AG08395 (cell line): ENCODE measurements around the gene DTNB.
"Not testable (repeated sequence)": the region's sequence is repeated elsewhere in the genome, so short reads cannot be mapped to it uniquely, and the experiment has no call there.

ENCODE experiments used
- DNase-seq: peaks from one replicate; pipeline ENCODE4 v3.0.0; 2012; ENCODE audit warnings: mixed read lengths, low spot score

The DTNB gene

GRCh38 chr2:25541378-25541777 lies 132.0 kb downstream of the DTNB start:
- no peak for DNase-seq

GRCh38 chr2:25539136-25539535 lies 134.2 kb downstream of the DTNB start:
- no peak for DNase-seq

GRCh38 chr2:25537526-25537925 lies 135.9 kb downstream of the DTNB start:
- no peak for DNase-seq

GRCh38 chr2:25535411-25536289 lies 137.7 kb downstream of the DTNB start:
- not testable (repeated sequence) for DNase-seq

- DNase-seq, result not testable (repeated sequence)
These were observed 138.4 kb downstream of the DTNB start for GRCh38 chr2:25534937-25535336.

GRCh38 chr2:25534455-25534854 lies 138.9 kb downstream of the DTNB start:
- no peak for DNase-seq

GRCh38 chr2:25533771-25534170 lies 139.6 kb downstream of the DTNB start:
- DNase-seq, result not testable (repeated sequence)

- DNase-seq, result no peak
These were observed 140.9 kb downstream of the DTNB start for GRCh38 chr2:25532521-25532920.

GRCh38 chr2:25529034-25529433 lies 144.3 kb downstream of the DTNB start:
- no peak for DNase-seq

- peak; percentile 69 for DNase-seq
These were observed 145.2 kb downstream of the DTNB start for GRCh38 chr2:25528173-25528572.

GRCh38 chr2:25524507-25524906 lies 148.9 kb downstream of the DTNB start:
- DNase-seq, result no peak

GRCh38 chr2:25523060-25523459 lies 150.3 kb downstream of the DTNB start:
- DNase-seq, result no peak

GRCh38 chr2:25521665-25522387 lies 151.6 kb downstream of the DTNB start:
- peak; percentile 58 for DNase-seq

- DNase-seq, result no peak
These were observed 152.3 kb downstream of the DTNB start for GRCh38 chr2:25521126-25521525.

- no peak for DNase-seq
These were observed 155.7 kb downstream of the DTNB start for GRCh38 chr2:25517701-25518100.

GRCh38 chr2:25514043-25514637 lies 159.2 kb downstream of the DTNB start:
- DNase-seq, result no peak

GRCh38 chr2:25512707-25513106 lies 160.7 kb downstream of the DTNB start:
- no peak for DNase-seq

GRCh38 chr2:25506226-25506625 lies 167.2 kb downstream of the DTNB start:
- no peak for DNase-seq

- DNase-seq, result no peak
These were observed 167.8 kb downstream of the DTNB start for GRCh38 chr2:25505622-25506021.

GRCh38 chr2:25505182-25505581 lies 168.2 kb downstream of the DTNB start:
- no peak for DNase-seq

GRCh38 chr2:25504266-25504665 lies 169.1 kb downstream of the DTNB start:
- DNase-seq, result no peak

- DNase-seq, result no peak
These were observed 174.2 kb downstream of the DTNB start for GRCh38 chr2:25499157-25499556.

GRCh38 chr2:25497918-25498407 lies 175.4 kb downstream of the DTNB start:
- DNase-seq, result no peak
